HG02571 (cell line): ENCODE data around the gene ADAMTS5.

ENCODE experiments used
- ATAC-seq: cut with Tn5 transposase; IDR thresholded peaks from one replicate; pipeline ENCODE4 v1.9.1; 2021; ENCODE audit warnings: mild to moderate bottlenecking, moderate library complexity; ENCODE audit not compliant: unreplicated experiment

The ADAMTS5 gene

GRCh38 chr21:26888931-26889330, 78.0 kb downstream of the ADAMTS5 start:
- no peak for ATAC-seq

- ATAC-seq = no peak
These were observed 78.6 kb downstream of the ADAMTS5 start for GRCh38 chr21:26888256-26888655.

- ATAC-seq = no peak
These were observed 79.6 kb downstream of the ADAMTS5 start for GRCh38 chr21:26887251-26887650.

GRCh38 chr21:26884436-26884835, 82.5 kb downstream of the ADAMTS5 start:
- no peak for ATAC-seq

- no peak for ATAC-seq
These were observed 83.1 kb downstream of the ADAMTS5 start for GRCh38 chr21:26883768-26884167.

GRCh38 chr21:26881504-26882228, 85.2 kb downstream of the ADAMTS5 start:
- ATAC-seq = no peak

- ATAC-seq = no peak
These were observed 89.9 kb downstream of the ADAMTS5 start for GRCh38 chr21:26877018-26877417.

- no peak for ATAC-seq
These were observed 92.5 kb downstream of the ADAMTS5 start for GRCh38 chr21:26874347-26874746.
